GM23248 (cell line): ENCODE results near the gene DYSF. TPM values are rescaled to one million over a fixed set of nuclear protein-coding genes. Genes with fewer than 3 reads are reported as not detected.

Experiments
- DNase-seq: peaks from one replicate; pipeline ENCODE4 v3.0.0-alpha.2; 2015
- H2AFZ ChIP-seq: fragments of 200-600 bp; sonication (generic); 2 replicates; pipeline ENCODE4 v1.6.1; 2016; ENCODE audit warnings: antibody characterized with exemption
- H3F3A ChIP-seq: fragments of 200-600 bp; sonication (generic); 2 replicates; pipeline ENCODE4 v1.6.1; 2016; ENCODE audit warnings: mild to moderate bottlenecking, antibody characterized with exemption, mixed run types; ENCODE audit not compliant: insufficient read depth
- H3K27ac ChIP-seq: fragments of 200-600 bp; sonication (generic); 2 replicates; pipeline ENCODE4 v1.5.1; 2016; ENCODE audit warnings: mild to moderate bottlenecking
- H3K27me3 ChIP-seq: fragments of 200-600 bp; sonication (generic); replicated peaks from 2 replicates; pipeline ENCODE4 v1.6.1; 2016; ENCODE audit warnings: mild to moderate bottlenecking; ENCODE audit not compliant: insufficient read depth
- H3K36me3 ChIP-seq: fragments of 200-600 bp; sonication (generic); 2 replicates; pipeline ENCODE4 v1.6.1; 2016; ENCODE audit warnings: low read depth, mild to moderate bottlenecking
- H3K4me1 ChIP-seq: fragments of 200-600 bp; sonication (generic); 2 replicates; pipeline ENCODE4 v1.6.1; 2016; ENCODE audit warnings: mild to moderate bottlenecking; ENCODE audit not compliant: insufficient read depth
- H3K4me2 ChIP-seq: fragments of 200-600 bp; sonication (generic); one replicate; pipeline ENCODE4 v1.6.1; 2016; ENCODE audit warnings: mild to moderate bottlenecking; ENCODE audit not compliant: unreplicated experiment
- H3K4me3 ChIP-seq: fragments of 200-600 bp; sonication (generic); 2 replicates; pipeline ENCODE4 v1.5.1; 2016; ENCODE audit warnings: mild to moderate bottlenecking
- H3K79me2 ChIP-seq: fragments of 200-600 bp; sonication (generic); 2 replicates; pipeline ENCODE4 v1.6.1; 2016; ENCODE audit warnings: mild to moderate bottlenecking; ENCODE audit not compliant: insufficient read depth
- H3K9ac ChIP-seq: fragments of 200-600 bp; sonication (generic); 2 replicates; pipeline ENCODE4 v1.6.1; 2016; ENCODE audit warnings: mild to moderate bottlenecking
- H3K9me2 ChIP-seq: fragments of 200-600 bp; sonication (generic); 2 replicates; pipeline ENCODE4 v1.6.1; 2016; ENCODE audit warnings: mixed run types, mild to moderate bottlenecking, moderate library complexity; ENCODE audit not compliant: insufficient read depth
- H3K9me3 ChIP-seq: fragments of 200-600 bp; sonication (generic); one replicate; pipeline ENCODE4 v1.6.1; 2017; ENCODE audit warnings: low read depth
- H4K20me1 ChIP-seq: fragments of 200-600 bp; sonication (generic); 2 replicates; pipeline ENCODE4 v1.6.0; 2016; ENCODE audit not compliant: insufficient read depth
- EZH2 ChIP-seq: fragments of 200-600 bp; sonication (generic); IDR thresholded peaks from 2 replicates; pipeline ENCODE4 v1.6.1; 2018; ENCODE audit warnings: antibody characterized with exemption, mild to moderate bottlenecking; ENCODE audit not compliant: insufficient read depth, poor library complexity, severe bottlenecking
- EZH2phosphoT487 ChIP-seq: fragments of 200-600 bp; sonication (generic); IDR thresholded peaks from 2 replicates; pipeline ENCODE4 v1.6.1; 2018; ENCODE audit warnings: antibody characterized with exemption, moderate library complexity, mild to moderate bottlenecking, low read depth; ENCODE audit not compliant: insufficient read depth
- WGBS, 2 experiments: methylation state at CpG; one replicate each; pipeline ENCODE4 v1.1.6; 2015 to 2017; ENCODE audit warnings: low lambda C conversion rate in 2 of 2, low coverage in 1 of 2; ENCODE audit errors: missing lambda C conversion rate in 2 of 2; 5-methylcytosine and 5-hydroxymethylcytosine counted together
- in situ Hi-C: fragments of 300-500 bp; cut with MboI; formaldehyde crosslinking; loops from 2 replicates; pipeline ENCODE4 v1.15.0; 2020
- polyA plus RNA-seq: library from polyadenylated mRNA; unstranded; fragments of >200 nt; fragmentation: Nextera tagmentation; extraction: Ambion mirVana; gene quantifications from 2 replicates; pipeline ENCODE4 v1.2.1, GENCODE V29; 2016
- total RNA-seq: library from RNA; depleted of rRNA; stranded (reverse); fragments of >200 nt; shearing (Covaris generic); gene quantifications from 2 replicates; pipeline ENCODE4 v1.2.3, GENCODE V29; 2014

The DYSF gene
- total and polyA plus RNA-seq, 2 experiments from 2014 or later, result 0.25 to 0.54 TPM

DNA sequence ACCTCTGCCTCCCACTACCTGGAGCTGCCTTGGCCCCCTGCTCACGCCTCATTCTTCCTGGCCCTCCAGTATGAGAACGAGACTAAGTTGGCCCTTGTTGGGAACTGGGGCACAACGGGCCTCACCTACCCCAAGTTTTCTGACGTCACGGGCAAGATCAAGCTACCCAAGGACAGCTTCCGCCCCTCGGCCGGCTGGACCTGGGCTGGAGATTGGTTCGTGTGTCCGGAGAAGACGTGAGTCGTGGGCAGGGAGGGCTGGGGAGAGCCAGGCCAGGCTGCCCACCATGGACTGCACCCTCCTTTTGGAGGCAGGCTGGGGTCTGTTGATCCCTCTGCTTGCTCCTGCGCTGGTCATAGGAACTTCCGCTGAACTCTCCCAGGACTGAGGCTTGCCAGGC lies 114.7 kb downstream of the DYSF start:
- Histone ChIP-seq H3K4me1 (0 out of 2 replicates have a peak, but pooled peaks cover 8% of the 10 kb centered on the region), H3K9me2 (no peaks in the 10 kb centered on the region), H4K20me1 (no peaks in the 10 kb centered on the region), H3K4me3 (no peak overlapping the region), H3K36me3 (no peaks in the 10 kb centered on the region), H3K79me2 (no peaks in the 10 kb centered on the region), H3K9me3 (no peaks in the 10 kb centered on the region), H3K4me2 (no peak overlapping the region), H2AFZ (no peak overlapping the region), H3K9ac (no peak overlapping the region), H3K27ac (no peak overlapping the region), H3F3A (no peaks in the 10 kb centered on the region), H3K27me3 (no peaks in the 10 kb centered on the region)
- DNase-seq, result no peak
- no peak for TF ChIP-seq EZH2phosphoT487
- TF ChIP-seq EZH2, result no peak
- in situ Hi-C loops, result loop anchor here (25.0 kb wide), 1 partner anchor 1169 kb away; no protein-coding TSS in a partner anchor
- 82 to 92% methylated on average over 14 of the region's 14 CpGs for WGBS, 2 experiments

DNA sequence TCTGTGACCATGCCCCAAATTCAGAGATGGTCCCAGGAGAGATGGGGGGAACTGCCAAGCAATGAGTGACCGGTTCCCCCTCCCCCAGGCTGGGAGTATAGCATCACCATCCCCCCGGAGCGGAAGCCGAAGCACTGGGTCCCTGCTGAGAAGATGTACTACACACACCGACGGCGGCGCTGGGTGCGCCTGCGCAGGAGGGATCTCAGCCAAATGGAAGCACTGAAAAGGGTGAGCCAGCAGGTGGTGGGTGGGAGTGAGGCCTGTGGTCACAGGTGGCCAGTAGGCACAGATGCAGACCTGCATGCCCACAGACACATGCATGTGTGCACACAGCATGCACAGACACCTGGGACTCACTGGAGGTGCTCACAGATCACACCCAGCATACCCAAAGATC lies 117.2 kb downstream of the DYSF start:
- no peak overlapping the region for H3K4me3 ChIP-seq
- no peaks in the 10 kb centered on the region for H3F3A ChIP-seq
- H4K20me1 ChIP-seq, result no peaks in the 10 kb centered on the region
- H3K27me3 ChIP-seq, result no peaks in the 10 kb centered on the region
- no peaks in the 10 kb centered on the region for H3K4me1 ChIP-seq
- no peak overlapping the region for H3K4me2 ChIP-seq
- no peaks in the 10 kb centered on the region for H3K9me3 ChIP-seq
- no peak overlapping the region for H3K27ac ChIP-seq
- no peak overlapping the region for H3K9ac ChIP-seq
- 96 to 100% methylated on average over 9 to 10 of the region's 10 CpGs for WGBS, 2 experiments
- DNase-seq, result no peak
- in situ Hi-C loops, result loop anchor here (25.0 kb wide), 1 partner anchor 1167 kb away; no protein-coding TSS in a partner anchor
- no peaks in the 10 kb centered on the region for H3K79me2 ChIP-seq
- H2AFZ ChIP-seq, result no peak overlapping the region
- TF ChIP-seq EZH2 (no peak), EZH2phosphoT487 (no peak)
- H3K9me2 ChIP-seq, result no peaks in the 10 kb centered on the region
- no peaks in the 10 kb centered on the region for H3K36me3 ChIP-seq

DNA sequence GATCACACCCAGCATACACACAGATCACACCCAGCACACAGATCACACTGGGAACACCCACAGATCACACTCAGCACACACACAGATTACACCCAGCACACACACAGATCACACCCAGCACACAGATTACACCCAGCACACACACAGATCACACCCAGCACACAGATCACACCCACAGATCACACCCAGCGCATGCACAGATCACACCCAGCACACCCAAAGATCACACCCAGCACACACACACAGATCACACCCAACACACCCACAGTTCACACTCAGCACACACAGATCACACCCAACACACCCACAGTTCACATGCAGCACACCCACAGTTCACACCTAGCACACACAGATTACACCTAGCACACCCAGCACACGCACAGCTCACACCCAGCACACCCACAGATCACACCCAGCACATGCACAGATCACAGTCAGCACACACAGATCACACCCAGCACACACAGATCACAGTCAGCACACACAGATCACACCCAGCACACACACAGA lies 117.6 kb downstream of the DYSF start:
- TF ChIP-seq EZH2phosphoT487 (no peak), EZH2 (no peak)
- no peaks in the 10 kb centered on the region for H3K36me3 ChIP-seq
- H4K20me1 ChIP-seq, result no peaks in the 10 kb centered on the region
- H3K27me3 ChIP-seq, result no peaks in the 10 kb centered on the region
- H3K4me1 ChIP-seq, result no peaks in the 10 kb centered on the region
- DNase-seq, result no peak
- 71 to 74% methylated on average over 2 of the region's 2 CpGs for WGBS, 2 experiments
- no peaks in the 10 kb centered on the region for H3K9me3 ChIP-seq
- no peaks in the 10 kb centered on the region for H3K79me2 ChIP-seq
- H3K4me2 ChIP-seq, result no peak overlapping the region
- no peak overlapping the region for H3K27ac ChIP-seq
- H2AFZ ChIP-seq, result no peak overlapping the region
- in situ Hi-C loops, result loop anchor here (25.0 kb wide), 1 partner anchor 1166 kb away; no protein-coding TSS in a partner anchor
- no peak overlapping the region for H3K4me3 ChIP-seq
- H3K9me2 ChIP-seq, result no peaks in the 10 kb centered on the region
- H3F3A ChIP-seq, result no peaks in the 10 kb centered on the region
- no peak overlapping the region for H3K9ac ChIP-seq

DNA sequence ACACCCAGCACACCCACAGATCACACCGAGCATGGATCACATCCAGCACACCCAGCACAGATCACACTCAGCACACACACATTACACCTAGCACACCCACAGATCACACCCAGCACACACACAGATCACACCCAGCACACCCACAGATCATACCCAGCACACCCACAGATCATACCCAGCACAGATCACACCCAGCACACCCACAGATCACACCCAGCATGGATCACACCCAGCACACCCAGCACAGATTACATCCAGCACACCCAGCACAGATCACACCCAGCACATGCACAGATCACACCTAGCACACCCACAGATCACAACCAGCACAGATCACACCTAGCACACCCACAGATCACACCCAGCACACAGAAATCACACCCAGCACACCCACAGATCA lies 118.6 kb downstream of the DYSF start:
- H3K36me3 ChIP-seq, result no peaks in the 10 kb centered on the region
- H3K4me3 ChIP-seq, result no peak overlapping the region
- H3F3A ChIP-seq, result no peaks in the 10 kb centered on the region
- no peaks in the 10 kb centered on the region for H3K79me2 ChIP-seq
- no peaks in the 10 kb centered on the region for H3K9me3 ChIP-seq
- H4K20me1 ChIP-seq, result no peaks in the 10 kb centered on the region
- H3K9ac ChIP-seq, result no peak overlapping the region
- no peaks in the 10 kb centered on the region for H3K9me2 ChIP-seq
- in situ Hi-C loops, result loop anchor here (25.0 kb wide), 1 partner anchor 1165 kb away; no protein-coding TSS in a partner anchor
- H3K27me3 ChIP-seq, result no peaks in the 10 kb centered on the region
- no peaks in the 10 kb centered on the region for H3K4me1 ChIP-seq
- H3K27ac ChIP-seq, result no peak overlapping the region
- H2AFZ ChIP-seq, result no peak overlapping the region
- TF ChIP-seq EZH2 (no peak), EZH2phosphoT487 (no peak)
- 67 to 73% methylated on average over 1 of the region's 1 CpG for WGBS, 2 experiments
- no peak for DNase-seq
- no peak overlapping the region for H3K4me2 ChIP-seq

DNA sequence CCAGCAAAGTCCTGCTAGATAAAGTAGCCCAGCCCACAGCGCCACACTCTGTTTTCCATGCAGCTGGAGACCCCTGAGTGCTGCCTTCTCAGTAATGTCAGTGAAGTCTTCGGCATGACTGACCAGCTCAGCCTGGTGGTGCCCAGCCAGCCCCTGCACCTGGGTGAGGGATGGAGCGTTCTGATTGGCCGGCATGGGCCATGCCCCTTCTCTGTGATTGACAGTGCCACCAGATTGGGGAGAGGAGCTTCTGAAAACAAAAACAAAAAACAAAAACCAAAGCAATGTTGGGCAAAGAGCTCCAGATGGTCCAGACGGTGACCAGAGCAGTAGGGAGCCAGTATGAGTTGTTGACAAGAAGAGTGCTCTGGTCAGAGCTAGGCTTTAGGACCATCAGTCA lies 122.6 kb downstream of the DYSF start:
- whole genome bisulfite sequencing, 2 experiments, result 82 to 88% methylated on average over 5 of the region's 5 CpGs
- H2AFZ ChIP-seq, result no peak overlapping the region
- no peak overlapping the region for H3K4me2 ChIP-seq
- no peaks in the 10 kb centered on the region for H4K20me1 ChIP-seq
- no peak overlapping the region for H3K4me3 ChIP-seq
- H3K9me3 ChIP-seq, result no peaks in the 10 kb centered on the region
- TF ChIP-seq EZH2phosphoT487, result no peak
- no peak for TF ChIP-seq EZH2
- no peaks in the 10 kb centered on the region for H3K9me2 ChIP-seq
- H3F3A ChIP-seq, result no peaks in the 10 kb centered on the region
- H3K36me3 ChIP-seq, result no peaks in the 10 kb centered on the region
- H3K9ac ChIP-seq, result no peak overlapping the region
- no peak overlapping the region for H3K27ac ChIP-seq
- in situ Hi-C loops, result no loop called here
- no peaks in the 10 kb centered on the region for H3K27me3 ChIP-seq
- H3K4me1 ChIP-seq, result 0 out of 2 replicates have a peak, but pooled peaks cover 4% of the 10 kb centered on the region
- H3K79me2 ChIP-seq, result no peaks in the 10 kb centered on the region
- DNase-seq, result no peak
